ENCODE results near the gene FMNL1. TPM values are rescaled to one million over a fixed set of nuclear protein-coding genes. Genes with fewer than 3 reads are reported as not detected.
"Not testable (repeated sequence)": the region's sequence is repeated elsewhere in the genome, so short reads cannot be mapped to it uniquely, and the experiment has no call there.

FMNL1 gene
- total RNA-seq, 1 donor from 2014 or later, result 469 TPM

- Mint-ChIP-seq H3K4me3 (ENCODE audit: low read depth) (peak overlapping the region; percentile 33), H3K27me3 (ENCODE audit: low read depth) (no peaks in the 10 kb centered on the region), H3K4me1 (ENCODE audit: low read depth) (peaks cover 38% of the 10 kb centered on the region), H3K27ac (peak overlapping the region; percentile 65), H3K36me3 (ENCODE audit: low read depth) (peaks cover 83% of the 10 kb centered on the region), H3K9me3 (no peaks in the 10 kb centered on the region)
- intact Hi-C loops (cut with micrococcal nuclease), result loop anchor here (5.0 kb wide), 1 partner anchor 98 kb away; the partner anchor contains the start of gene HEXIM1
- no peak for DNase-seq (ENCODE audit: low spot score)
Measured at GRCh38 chr17:45244725-45245656, 23.3 kb downstream of the FMNL1 start.

- no peaks in the 10 kb centered on the region for H3K27me3 Mint-ChIP-seq (ENCODE audit: low read depth)
- peak overlapping the region; percentile 91 for H3K27ac Mint-ChIP-seq
- H3K36me3 Mint-ChIP-seq (ENCODE audit: low read depth), result peaks cover 84% of the 10 kb centered on the region
- no peak for DNase-seq (ENCODE audit: low spot score)
- peak overlapping the region; percentile 91 for H3K4me3 Mint-ChIP-seq (ENCODE audit: low read depth)
- H3K9me3 Mint-ChIP-seq, result no peaks in the 10 kb centered on the region
- intact Hi-C loops (cut with micrococcal nuclease), result loop anchor here (2.0 to 5.0 kb wide), 2 partner anchors 66 to 99 kb away; partner anchors contain the start of gene HEXIM1
- H3K4me1 Mint-ChIP-seq (ENCODE audit: low read depth), result peaks cover 43% of the 10 kb centered on the region
Measured at GRCh38 chr17:45246338-45246737, 24.7 kb downstream of the FMNL1 start.

- Mint-ChIP-seq H3K27ac (peak overlapping the region; percentile 91), H3K4me3 (ENCODE audit: low read depth) (peak overlapping the region; percentile 91), H3K27me3 (ENCODE audit: low read depth) (no peaks in the 10 kb centered on the region), H3K4me1 (ENCODE audit: low read depth) (peaks cover 47% of the 10 kb centered on the region), H3K9me3 (no peaks in the 10 kb centered on the region), H3K36me3 (ENCODE audit: low read depth) (peaks cover 90% of the 10 kb centered on the region)
- intact Hi-C loops (cut with micrococcal nuclease), result loop anchor here (1.0 to 5.0 kb wide), 4 partner anchors 18 to 100 kb away; partner anchors contain the start of gene HEXIM1
- DNase-seq (ENCODE audit: low spot score), result no peak
Measured at GRCh38 chr17:45246861-45247428, 25.3 kb downstream of the FMNL1 start.

GRCh38 chr17:45247429-45248131 lies 25.9 kb downstream of the FMNL1 start:
- H3K27me3 Mint-ChIP-seq (ENCODE audit: low read depth), result no peaks in the 10 kb centered on the region
- DNase-seq (ENCODE audit: low spot score), result peak; percentile 95
- peaks cover 90% of the 10 kb centered on the region for H3K36me3 Mint-ChIP-seq (ENCODE audit: low read depth)
- peak overlapping the region; percentile 91 for H3K27ac Mint-ChIP-seq
- intact Hi-C loops (cut with micrococcal nuclease), result loop anchor here (1.0 to 5.0 kb wide), 5 partner anchors 18 to 112 kb away; partner anchors contain the start of genes ACBD4 and HEXIM1
- peaks cover 53% of the 10 kb centered on the region for H3K4me1 Mint-ChIP-seq (ENCODE audit: low read depth)
- peak overlapping the region; percentile 91 for H3K4me3 Mint-ChIP-seq (ENCODE audit: low read depth)
- H3K9me3 Mint-ChIP-seq, result no peaks in the 10 kb centered on the region

- Mint-ChIP-seq H3K36me3 (ENCODE audit: low read depth) (peaks cover 89% of the 10 kb centered on the region), H3K27ac (peak overlapping the region; percentile 79), H3K27me3 (ENCODE audit: low read depth) (no peaks in the 10 kb centered on the region), H3K4me1 (ENCODE audit: low read depth) (peaks cover 58% of the 10 kb centered on the region), H3K4me3 (ENCODE audit: low read depth) (peak overlapping the region; percentile 81), H3K9me3 (no peaks in the 10 kb centered on the region)
- DNase-seq (ENCODE audit: low spot score), result peak; percentile 76
- intact Hi-C loops (cut with micrococcal nuclease), result loop anchor here (1.0 to 5.0 kb wide), 2 partner anchors 101 to 113 kb away; partner anchors contain the start of genes ACBD4 and HEXIM1
Measured at GRCh38 chr17:45248132-45248957, 26.7 kb downstream of the FMNL1 start.

- Mint-ChIP-seq H3K4me3 (ENCODE audit: low read depth) (no peak overlapping the region), H3K27me3 (ENCODE audit: low read depth) (no peaks in the 10 kb centered on the region), H3K9me3 (no peaks in the 10 kb centered on the region), H3K27ac (peak overlapping the region; percentile 82), H3K4me1 (ENCODE audit: low read depth) (peaks cover 63% of the 10 kb centered on the region), H3K36me3 (ENCODE audit: low read depth) (peaks cover 57% of the 10 kb centered on the region)
- intact Hi-C loops (cut with micrococcal nuclease), result loop anchor here (1.0 kb wide), 1 partner anchor 25 kb away; no protein-coding TSS in a partner anchor
- no peak for DNase-seq (ENCODE audit: low spot score)
Measured at GRCh38 chr17:45251931-45252330, 30.2 kb downstream of the FMNL1 start.

- H3K27me3 Mint-ChIP-seq (ENCODE audit: low read depth); intact Hi-C loops (cut with micrococcal nuclease); H3K9me3 Mint-ChIP-seq; DNase-seq (ENCODE audit: low spot score): not testable (repeated sequence)
- Mint-ChIP-seq H3K36me3 (ENCODE audit: low read depth) (peaks cover 48% of the 10 kb centered on the region), H3K4me3 (ENCODE audit: low read depth) (peak overlapping the region; percentile 2), H3K4me1 (ENCODE audit: low read depth) (peaks cover 61% of the 10 kb centered on the region), H3K27ac (peak overlapping the region; percentile 82)
Measured at GRCh38 chr17:45253237-45253636, 31.6 kb downstream of the FMNL1 start.

GRCh38 chr17:45253879-45254278 lies 32.2 kb downstream of the FMNL1 start:
- Mint-ChIP-seq H3K27me3 (ENCODE audit: low read depth) (no peaks in the 10 kb centered on the region), H3K9me3 (no peaks in the 10 kb centered on the region), H3K36me3 (ENCODE audit: low read depth) (peaks cover 44% of the 10 kb centered on the region), H3K4me3 (ENCODE audit: low read depth) (no peak overlapping the region), H3K27ac (peak overlapping the region; percentile 82), H3K4me1 (ENCODE audit: low read depth) (peaks cover 55% of the 10 kb centered on the region)
- no peak for DNase-seq (ENCODE audit: low spot score)
- intact Hi-C loops (cut with micrococcal nuclease), result no loop called here

GRCh38 chr17:45255358-45255757 lies 33.7 kb downstream of the FMNL1 start:
- Mint-ChIP-seq H3K4me1 (ENCODE audit: low read depth) (peaks cover 47% of the 10 kb centered on the region), H3K36me3 (ENCODE audit: low read depth) (peaks cover 36% of the 10 kb centered on the region), H3K27ac (peak overlapping the region; percentile 33), H3K9me3 (no peaks in the 10 kb centered on the region), H3K4me3 (ENCODE audit: low read depth) (no peak overlapping the region), H3K27me3 (ENCODE audit: low read depth) (no peaks in the 10 kb centered on the region)
- intact Hi-C loops (cut with micrococcal nuclease), result no loop called here
- no peak for DNase-seq (ENCODE audit: low spot score)

- Mint-ChIP-seq H3K27me3 (ENCODE audit: low read depth) (no peaks in the 10 kb centered on the region), H3K4me1 (ENCODE audit: low read depth) (peaks cover 49% of the 10 kb centered on the region), H3K36me3 (ENCODE audit: low read depth) (peaks cover 27% of the 10 kb centered on the region), H3K4me3 (ENCODE audit: low read depth) (no peak overlapping the region), H3K9me3 (no peaks in the 10 kb centered on the region), H3K27ac (peak overlapping the region; percentile 5)
- intact Hi-C loops (cut with micrococcal nuclease), result no loop called here
- no peak for DNase-seq (ENCODE audit: low spot score)
Measured at GRCh38 chr17:45256114-45256966, 34.7 kb downstream of the FMNL1 start.

- intact Hi-C loops (cut with micrococcal nuclease), result no loop called here
- Mint-ChIP-seq H3K4me3 (ENCODE audit: low read depth) (no peak overlapping the region), H3K27ac (no peak overlapping the region), H3K36me3 (ENCODE audit: low read depth) (peaks cover 22% of the 10 kb centered on the region), H3K4me1 (ENCODE audit: low read depth) (peaks cover 45% of the 10 kb centered on the region), H3K9me3 (no peaks in the 10 kb centered on the region), H3K27me3 (ENCODE audit: low read depth) (no peaks in the 10 kb centered on the region)
- no peak for DNase-seq (ENCODE audit: low spot score)
Measured at GRCh38 chr17:45257115-45257514, 35.4 kb downstream of the FMNL1 start.

Data from activated T-helper 2 cell treated with anti-CD3 and anti-CD28 coated beads, Interferon-gamma antibody, Interleukin-2, Interleukin-4, amounts not matched to agents 10 μg/mL and 5 μg/mL and 100 μg/mL, durations not matched to agents 14 hours and 24 hours and 36 hours (primary cell).